ENCODE results near the gene IGSF1. TPM values are rescaled to one million over a fixed set of nuclear protein-coding genes. Genes with fewer than 3 reads are reported as not detected.

IGSF1 gene
- total RNA-seq, 1 donor from 2014 or later, result 3.1 TPM

- H3K9me3 Mint-ChIP-seq (ENCODE audit: unreplicated experiment), result no peaks in the 10 kb centered on the region
- no peak overlapping the region for H3K27ac Mint-ChIP-seq (ENCODE audit: unreplicated experiment)
- no peaks in the 10 kb centered on the region for H3K36me3 Mint-ChIP-seq (ENCODE audit: unreplicated experiment)
- peaks cover 5% of the 10 kb centered on the region for H3K27me3 Mint-ChIP-seq (ENCODE audit: unreplicated experiment)
- no peak for DNase-seq (ENCODE audit: extremely low spot score, unreplicated experiment)
- H3K4me1 Mint-ChIP-seq (ENCODE audit: unreplicated experiment), result no peaks in the 10 kb centered on the region
- no peak for TF ChIP-seq CTCF (IDR thresholded peaks at IDR 0.05)
- no peak overlapping the region for H3K4me3 Mint-ChIP-seq (ENCODE audit: unreplicated experiment)
These were observed 50.0 kb downstream of the IGSF1 start for GRCh38 chrX:131239057-131239456.

- no peak for DNase-seq (ENCODE audit: extremely low spot score, unreplicated experiment)
- Mint-ChIP-seq H3K4me3 (ENCODE audit: unreplicated experiment) (no peak overlapping the region), H3K9me3 (ENCODE audit: unreplicated experiment) (no peaks in the 10 kb centered on the region), H3K27me3 (ENCODE audit: unreplicated experiment) (peaks cover 5% of the 10 kb centered on the region), H3K4me1 (ENCODE audit: unreplicated experiment) (no peaks in the 10 kb centered on the region), H3K36me3 (ENCODE audit: unreplicated experiment) (no peaks in the 10 kb centered on the region), H3K27ac (ENCODE audit: unreplicated experiment) (no peak overlapping the region)
- TF ChIP-seq CTCF (IDR thresholded peaks at IDR 0.05), result no peak
These were observed 51.7 kb downstream of the IGSF1 start for GRCh38 chrX:131237363-131237762.

- no peaks in the 10 kb centered on the region for H3K4me1 Mint-ChIP-seq (ENCODE audit: unreplicated experiment)
- no peak for TF ChIP-seq CTCF (IDR thresholded peaks at IDR 0.05)
- no peak overlapping the region for H3K4me3 Mint-ChIP-seq (ENCODE audit: unreplicated experiment)
- H3K27me3 Mint-ChIP-seq (ENCODE audit: unreplicated experiment), result peaks cover 5% of the 10 kb centered on the region
- no peak overlapping the region for H3K27ac Mint-ChIP-seq (ENCODE audit: unreplicated experiment)
- DNase-seq (ENCODE audit: extremely low spot score, unreplicated experiment), result no peak
- no peaks in the 10 kb centered on the region for H3K36me3 Mint-ChIP-seq (ENCODE audit: unreplicated experiment)
- H3K9me3 Mint-ChIP-seq (ENCODE audit: unreplicated experiment), result no peaks in the 10 kb centered on the region
These were observed 53.1 kb downstream of the IGSF1 start for GRCh38 chrX:131235768-131236545.

GRCh38 chrX:131227608-131228007 is 61.5 kb downstream of the IGSF1 start:
- Mint-ChIP-seq H3K9me3 (ENCODE audit: unreplicated experiment) (no peaks in the 10 kb centered on the region), H3K27ac (ENCODE audit: unreplicated experiment) (no peak overlapping the region), H3K4me3 (ENCODE audit: unreplicated experiment) (no peak overlapping the region), H3K4me1 (ENCODE audit: unreplicated experiment) (no peaks in the 10 kb centered on the region), H3K27me3 (ENCODE audit: unreplicated experiment) (no peaks in the 10 kb centered on the region), H3K36me3 (ENCODE audit: unreplicated experiment) (no peaks in the 10 kb centered on the region)
- no peak for DNase-seq (ENCODE audit: extremely low spot score, unreplicated experiment)
- no peak for TF ChIP-seq CTCF (IDR thresholded peaks at IDR 0.05)

- Mint-ChIP-seq H3K9me3 (ENCODE audit: unreplicated experiment) (no peaks in the 10 kb centered on the region), H3K4me3 (ENCODE audit: unreplicated experiment) (no peak overlapping the region), H3K36me3 (ENCODE audit: unreplicated experiment) (no peaks in the 10 kb centered on the region), H3K27me3 (ENCODE audit: unreplicated experiment) (no peaks in the 10 kb centered on the region), H3K4me1 (ENCODE audit: unreplicated experiment) (peaks cover 2% of the 10 kb centered on the region), H3K27ac (ENCODE audit: unreplicated experiment) (no peak overlapping the region)
- no peak for DNase-seq (ENCODE audit: extremely low spot score, unreplicated experiment)
- TF ChIP-seq CTCF (IDR thresholded peaks at IDR 0.05), result no peak
These were observed 62.5 kb downstream of the IGSF1 start for GRCh38 chrX:131226591-131226990.

All from osteocyte (in vitro differentiated cells).